ENCODE data around the gene KRTAP12-2.

The KRTAP12-2 gene

GRCh38 chr21:44623575-44623974, 43.2 kb downstream of the KRTAP12-2 start:
- Mint-ChIP-seq H3K9me3 (peaks cover 52% of the 10 kb centered on the region), H3K36me3 (ENCODE audit: low read depth) (peaks cover 21% of the 10 kb centered on the region), H3K4me1 (ENCODE audit: low read depth) (peaks cover 17% of the 10 kb centered on the region), H3K27ac (no peak overlapping the region), H3K27me3 (no peaks in the 10 kb centered on the region), H3K4me3 (no peak overlapping the region)
- no peak for DNase-seq

GRCh38 chr21:44619886-44620285, 46.8 kb downstream of the KRTAP12-2 start:
- Mint-ChIP-seq H3K27me3 (no peaks in the 10 kb centered on the region), H3K27ac (peak overlapping the region; percentile 9), H3K4me3 (no peak overlapping the region), H3K9me3 (peaks cover 50% of the 10 kb centered on the region), H3K4me1 (ENCODE audit: low read depth) (peaks cover 42% of the 10 kb centered on the region), H3K36me3 (ENCODE audit: low read depth) (peaks cover 22% of the 10 kb centered on the region)
- DNase-seq: no peak

- peak; percentile 62 for DNase-seq
- H3K27me3 Mint-ChIP-seq: no peaks in the 10 kb centered on the region
- H3K4me1 Mint-ChIP-seq (ENCODE audit: low read depth): peaks cover 42% of the 10 kb centered on the region
- peak overlapping the region; percentile 9 for H3K4me3 Mint-ChIP-seq
- H3K27ac Mint-ChIP-seq: peak overlapping the region; percentile 92
- peaks cover 22% of the 10 kb centered on the region for H3K36me3 Mint-ChIP-seq (ENCODE audit: low read depth)
- peaks cover 40% of the 10 kb centered on the region for H3K9me3 Mint-ChIP-seq
Observed at GRCh38 chr21:44618909-44619308, 47.8 kb downstream of the KRTAP12-2 start.

- no peaks in the 10 kb centered on the region for H3K27me3 Mint-ChIP-seq
- H3K9me3 Mint-ChIP-seq: peaks cover 36% of the 10 kb centered on the region
- H3K36me3 Mint-ChIP-seq (ENCODE audit: low read depth): peaks cover 22% of the 10 kb centered on the region
- H3K27ac Mint-ChIP-seq: peak overlapping the region; percentile 92
- no peak for DNase-seq
- peaks cover 42% of the 10 kb centered on the region for H3K4me1 Mint-ChIP-seq (ENCODE audit: low read depth)
- H3K4me3 Mint-ChIP-seq: peak overlapping the region; percentile 9
Observed at GRCh38 chr21:44618504-44618903, 48.2 kb downstream of the KRTAP12-2 start.

GRCh38 chr21:44617071-44617501, 49.6 kb downstream of the KRTAP12-2 start:
- DNase-seq: no peak

GRCh38 chr21:44616591-44616926, 50.2 kb downstream of the KRTAP12-2 start:
- peaks cover 22% of the 10 kb centered on the region for H3K36me3 Mint-ChIP-seq (ENCODE audit: low read depth)
- no peak for DNase-seq
- no peaks in the 10 kb centered on the region for H3K27me3 Mint-ChIP-seq
- no peak overlapping the region for H3K4me3 Mint-ChIP-seq
- no peak overlapping the region for H3K27ac Mint-ChIP-seq
- peaks cover 18% of the 10 kb centered on the region for H3K9me3 Mint-ChIP-seq
- H3K4me1 Mint-ChIP-seq (ENCODE audit: low read depth): peaks cover 44% of the 10 kb centered on the region

More at GRCh38 chr21:44617071-44617501, 49.6 kb downstream of the KRTAP12-2 start:
- Mint-ChIP-seq H3K4me3 (no peak overlapping the region), H3K36me3 (ENCODE audit: low read depth) (peaks cover 22% of the 10 kb centered on the region), H3K27me3 (no peaks in the 10 kb centered on the region), H3K27ac (no peak overlapping the region), H3K9me3 (peaks cover 22% of the 10 kb centered on the region), H3K4me1 (ENCODE audit: low read depth) (peaks cover 44% of the 10 kb centered on the region)
